Esophagus muscularis mucosa (tissue), 4 donors: ENCODE data around the gene ATXN2. TPM values are rescaled to one million over a fixed set of nuclear protein-coding genes. Genes with fewer than 3 reads are reported as not detected.
"Not testable (repeated sequence)": the region's sequence is repeated elsewhere in the genome, so short reads cannot be mapped to it uniquely, and the experiment has no call there.

Source experiments
- DNase-seq: peaks from one replicate; pipeline ENCODE4 v3.0.0-alpha.2; 2017; ENCODE audit errors: extremely low spot score
- H3K27ac ChIP-seq, 4 donors: fragments of 200-600 bp; sonication (generic); replicated peaks in 1 of 4; 1 replicate in 3 of 4; 2 replicates in 1 of 4; pipeline ENCODE4 v1.5.1; 2016 to 2019; ENCODE audit warnings: mild to moderate bottlenecking in 1 of 4
- H3K27me3 ChIP-seq, 4 donors: fragments of 200-600 bp; sonication (generic); one replicate each; pipeline versions ENCODE4 v1.5.1 to v1.6.0; 2016 to 2019
- H3K36me3 ChIP-seq, 4 donors: fragments of 200-600 bp; sonication (generic); one replicate each; pipeline ENCODE4 v1.5.1; 2016 to 2019
- H3K4me1 ChIP-seq, 4 donors: fragments of 200-600 bp; sonication (generic); one replicate each; pipeline ENCODE4 v1.5.1; 2016 to 2019
- H3K4me3 ChIP-seq, 4 donors: fragments of 200-600 bp; sonication (generic); 1 replicate in 2 of 4; 2 replicates in 2 of 4; pipeline ENCODE4 v1.5.1; 2016 to 2019; ENCODE audit warnings: mild to moderate bottlenecking in 4 of 4, moderate library complexity in 1 of 4
- H3K9me3 ChIP-seq, 4 donors: fragments of 200-600 bp; sonication (generic); 1 replicate in 3 of 4; 2 replicates in 1 of 4; pipeline ENCODE4 v1.5.1; 2016 to 2019
- CTCF ChIP-seq, 3 experiments: fragments of 200-600 bp in 2 of 3; fragments of 450-650 bp in 1 of 3; sonication (generic) in 2 of 3; IDR thresholded peaks; one replicate each; pipeline ENCODE4 v1.5.1; 2017 to 2019; ENCODE audit warnings: antibody characterized with exemption in 3 of 3, mild to moderate bottlenecking in 2 of 3, moderate library complexity in 1 of 3
- EP300 ChIP-seq: sonication (generic); formaldehyde crosslinking; IDR thresholded peaks from one replicate; pipeline ENCODE4 v1.6.1; 2017; ENCODE audit warnings: antibody characterized with exemption
- POLR2A ChIP-seq: fragments of 450-650 bp; IDR thresholded peaks from one replicate; pipeline ENCODE4 v1.6.1; 2017; ENCODE audit warnings: antibody characterized with exemption, moderate library complexity, mild to moderate bottlenecking, low read depth
- POLR2AphosphoS5 ChIP-seq, 2 donors: sonication (generic); formaldehyde crosslinking; IDR thresholded peaks; one replicate each; pipeline ENCODE4 v1.6.1; 2017; ENCODE audit warnings: antibody characterized with exemption in 2 of 2
- WGBS: methylation state at CpG from one replicate; pipeline ENCODE4 v1.1.5; 2018; 5-methylcytosine and 5-hydroxymethylcytosine counted together
- intact Hi-C: fragments of 100-400 bp; cut with DNase I; formaldehyde crosslinking; loops from one replicate; pipeline ENCODE4 v1.15.1; 2023
- total RNA-seq, 4 donors: library from RNA; depleted of rRNA; stranded (reverse); fragments of >200 nt; gene quantifications; one replicate each; pipeline versions ENCODE4 v1.1.0 to v1.2.1, GENCODE V29; 2016

The ATXN2 gene
- total RNA-seq, 4 donors from 2014 or later, result 32.0 to 57.3 (median 52.0) TPM

GRCh38 chr12:111635524-111635923, 36.4 kb upstream of the ATXN2 start:
- H3K4me1 ChIP-seq, result peaks cover 14 to 26% (median 24%) of the 10 kb centered on the region in 4 donors
- peak overlapping the region; percentile 76 to 84 (median 79) for H3K27ac ChIP-seq
- intact Hi-C loops, result no loop called here
- no peak for DNase-seq
- H3K9me3 ChIP-seq, result no peaks in the 10 kb centered on the region
- peaks cover 0 to 7% (median 1%) of the 10 kb centered on the region in 4 donors for H3K36me3 ChIP-seq
- WGBS, result 62% methylated on average over 8 of the region's 8 CpGs
- no peaks in the 10 kb centered on the region for H3K27me3 ChIP-seq
- TF ChIP-seq EP300 (no peak), CTCF (IDR thresholded peaks at IDR 0.05) (no peak), POLR2A (no peak), POLR2AphosphoS5 (IDR thresholded peaks at IDR 0.05) (no peak)
- peak overlapping the region in 1 of 4 donors; percentile 33 for H3K4me3 ChIP-seq

GRCh38 chr12:111628505-111629260, 29.6 kb upstream of the ATXN2 start:
- no peak for DNase-seq
- Histone ChIP-seq H3K4me1 (no peaks in the 10 kb centered on the region), H3K4me3 (no peak overlapping the region), H3K27me3 (no peaks in the 10 kb centered on the region), H3K9me3 (no peaks in the 10 kb centered on the region), H3K36me3 (no peaks in the 10 kb centered on the region), H3K27ac (no peak overlapping the region)
- TF ChIP-seq CTCF (IDR thresholded peaks at IDR 0.05) (no peak), EP300 (no peak), POLR2A (no peak), POLR2AphosphoS5 (IDR thresholded peaks at IDR 0.05) (no peak)
- intact Hi-C loops, result no loop called here
- WGBS, result 84% methylated on average over 7 of the region's 7 CpGs

GRCh38 chr12:111626230-111626629, 27.1 kb upstream of the ATXN2 start:
- Histone ChIP-seq H3K4me1 (no peaks in the 10 kb centered on the region), H3K27me3 (no peaks in the 10 kb centered on the region), H3K36me3 (no peaks in the 10 kb centered on the region), H3K27ac (no peak overlapping the region), H3K9me3 (no peaks in the 10 kb centered on the region), H3K4me3 (no peak overlapping the region)
- WGBS, result 97% methylated on average over 6 of the region's 6 CpGs
- intact Hi-C loops, result no loop called here
- DNase-seq, result no peak
- TF ChIP-seq CTCF (IDR thresholded peaks at IDR 0.05), result no peak
- no peak for TF ChIP-seq POLR2A
- TF ChIP-seq POLR2AphosphoS5 (IDR thresholded peaks at IDR 0.05), result no peak
- no peak for TF ChIP-seq EP300

GRCh38 chr12:111624540-111624939, 25.4 kb upstream of the ATXN2 start:
- intact Hi-C loops, result no loop called here
- H3K4me1 ChIP-seq, result no peaks in the 10 kb centered on the region
- H3K27ac ChIP-seq, result no peak overlapping the region
- H3K27me3 ChIP-seq, result no peaks in the 10 kb centered on the region
- no peaks in the 10 kb centered on the region for H3K36me3 ChIP-seq
- no peak for DNase-seq
- TF ChIP-seq POLR2A, result no peak
- TF ChIP-seq POLR2AphosphoS5 (IDR thresholded peaks at IDR 0.05), result no peak
- no peak for TF ChIP-seq CTCF (IDR thresholded peaks at IDR 0.05)
- no peak for TF ChIP-seq EP300
- H3K4me3 ChIP-seq, result no peak overlapping the region
- no peaks in the 10 kb centered on the region for H3K9me3 ChIP-seq
- WGBS, result 93% methylated on average over 8 of the region's 8 CpGs

GRCh38 chr12:111617841-111618240, 18.7 kb upstream of the ATXN2 start:
- H3K4me1 ChIP-seq, H3K27me3 ChIP-seq, H3K27ac ChIP-seq, H3K9me3 ChIP-seq, intact Hi-C loops, DNase-seq, H3K4me3 ChIP-seq, H3K36me3 ChIP-seq: not testable (repeated sequence)
- 94% methylated on average over 10 of the region's 10 CpGs for WGBS
